Esophagus muscularis mucosa (tissue), 3 donors: ENCODE results near the gene EGF.

ENCODE experiments used
- CTCF ChIP-seq, 3 experiments: fragments of 200-600 bp in 2 of 3; fragments of 450-650 bp in 1 of 3; sonication (generic) in 2 of 3; IDR thresholded peaks; one replicate each; pipeline ENCODE4 v1.5.1; 2017 to 2019; ENCODE audit warnings: antibody characterized with exemption in 3 of 3, mild to moderate bottlenecking in 2 of 3, moderate library complexity in 1 of 3
- POLR2A ChIP-seq: fragments of 450-650 bp; IDR thresholded peaks from one replicate; pipeline ENCODE4 v1.6.1; 2017; ENCODE audit warnings: antibody characterized with exemption, moderate library complexity, mild to moderate bottlenecking, low read depth
- POLR2AphosphoS5 ChIP-seq, 2 donors: sonication (generic); formaldehyde crosslinking; IDR thresholded peaks; one replicate each; pipeline ENCODE4 v1.6.1; 2017; ENCODE audit warnings: antibody characterized with exemption in 2 of 2

GRCh38 chr4:110046588-110047049 is 133.9 kb downstream of the EGF start:
- TF ChIP-seq POLR2AphosphoS5 (IDR thresholded peaks at IDR 0.05) (no peak), POLR2A (no peak), CTCF (IDR thresholded peaks at IDR 0.05) (no peak)
